Spinal cord (tissue), 10 donors: ENCODE measurements around the gene CD3E. TPM values are rescaled to one million over a fixed set of nuclear protein-coding genes. Genes with fewer than 3 reads are reported as not detected.

Experiments used
- DNase-seq, 6 donors: peaks; one replicate each; pipeline versions ENCODE4 v3.0.0 to v3.0.0-alpha.2; 2013 to 2015; ENCODE audit warnings: low spot score in 6 of 6, low read depth in 4 of 6
- H3K27ac ChIP-seq: one replicate; pipeline ENCODE4 v1.5.1; 2013; ENCODE audit warnings: low read depth, low read length, control low read depth
- H3K27me3 ChIP-seq: one replicate; pipeline ENCODE4 v1.6.1; 2013; ENCODE audit warnings: low read length; ENCODE audit not compliant: control insufficient read depth, insufficient read depth
- H3K36me3 ChIP-seq: one replicate; pipeline ENCODE4 v1.6.1; 2013; ENCODE audit warnings: low read length; ENCODE audit not compliant: control insufficient read depth, insufficient read depth
- H3K4me1 ChIP-seq: one replicate; pipeline ENCODE4 v1.6.1; 2013; ENCODE audit warnings: low read length; ENCODE audit not compliant: control insufficient read depth, insufficient read depth
- H3K4me3 ChIP-seq: one replicate; pipeline ENCODE4 v1.5.1; 2013; ENCODE audit warnings: low read depth, low read length, control low read depth
- H3K9me3 ChIP-seq: one replicate; pipeline ENCODE4 v1.6.1; 2013; ENCODE audit warnings: low read length; ENCODE audit not compliant: control insufficient read depth, insufficient read depth
- WGBS: methylation state at CpG from one replicate; pipeline ENCODE4 v1.1.5; 2013; ENCODE audit warnings: missing lambda C conversion rate; ENCODE audit not compliant: insufficient coverage; 5-methylcytosine and 5-hydroxymethylcytosine counted together
- polyA plus RNA-seq, 2 donors: library from polyadenylated mRNA; unstranded; fragments of 120-200 nt; gene quantifications; one replicate each; pipeline ENCODE4 v1.2.1, GENCODE V29; 2013; ENCODE audit not compliant: insufficient read length in 2 of 2
- small RNA-seq: library from RNA; depleted of rRNA; stranded (forward); fragments of <200 nt; gene quantifications from one replicate; pipeline ENCODE3, GENCODE V24; 2014; ENCODE audit warnings: low replicate concordance
- total RNA-seq, 2 donors: library from RNA; depleted of rRNA in 1 of 2; stranded (reverse); fragments of 120-200 nt in 1 of 2; fragments of >200 nt in 1 of 2; gene quantifications; one replicate each; pipeline versions ENCODE4 v1.2.3 to v1.2.4, GENCODE V29; 2013 to 2014
- donor health status: healthy.

The CD3E gene
- total and polyA plus RNA-seq, 4 donors = 0.20 TPM; not detected in 3

DNA sequence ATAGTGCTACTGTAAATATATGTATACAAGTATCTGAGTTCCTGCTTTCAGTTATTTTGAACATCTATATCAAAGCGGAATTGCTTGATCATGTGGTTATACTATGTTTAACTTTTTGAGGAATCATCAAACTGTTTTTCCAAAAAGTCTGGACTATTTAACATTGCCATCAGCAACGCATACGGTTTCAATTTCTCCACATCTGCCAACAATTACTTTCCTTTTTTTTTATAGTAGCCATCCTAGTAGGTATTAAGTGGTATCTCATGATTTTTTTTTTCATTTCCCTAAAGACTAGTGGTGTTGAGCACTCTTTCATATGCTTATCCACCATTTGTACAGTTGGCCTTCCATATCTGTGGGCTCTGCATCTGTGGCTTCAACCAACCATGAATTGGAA is 53.5 kb downstream of the CD3E start:
- Histone ChIP-seq H3K4me3 (no peak overlapping the region), H3K4me1 (peaks cover 9% of the 10 kb centered on the region), H3K27ac (no peak overlapping the region), H3K27me3 (no peaks in the 10 kb centered on the region), H3K9me3 (no peaks in the 10 kb centered on the region), H3K36me3 (no peaks in the 10 kb centered on the region)
- no peak for DNase-seq
- WGBS = no CpG with 5 or more reads among the region's 3 CpGs

DNA sequence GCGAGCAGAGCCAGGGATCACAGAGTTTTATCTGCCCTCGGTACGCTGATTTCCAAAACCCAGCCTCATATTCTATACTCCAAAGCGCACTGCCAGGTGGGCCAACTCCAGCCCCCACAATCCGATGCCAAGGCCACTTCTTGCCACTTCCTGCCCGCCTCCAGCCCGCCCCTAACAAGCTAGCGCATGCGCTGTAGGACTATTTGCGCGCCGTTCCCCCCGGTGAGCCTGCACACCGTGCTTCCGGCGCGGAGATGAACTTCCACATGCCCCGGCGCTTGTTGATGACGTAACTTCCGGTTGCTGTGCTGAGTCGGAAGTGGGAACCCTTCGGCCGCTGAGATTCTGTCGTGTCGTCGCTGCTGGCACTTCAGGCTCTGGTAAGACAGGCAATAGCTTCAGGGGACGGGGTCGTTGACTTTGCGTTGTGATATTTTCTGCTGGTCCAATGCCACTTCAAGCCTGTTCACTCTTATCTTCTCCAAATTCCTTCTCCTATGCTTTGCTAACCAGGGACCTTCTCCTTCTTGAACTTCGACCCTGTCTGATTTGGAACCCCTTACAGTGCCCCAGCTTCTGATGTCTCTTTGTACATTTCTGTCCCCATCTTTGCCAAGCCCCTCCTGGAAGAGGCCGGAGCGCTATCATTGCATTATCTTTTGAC is 54.9 kb downstream of the CD3E start, which contains the start of gene UBE4A:
TSS of gene UBE4A (plus strand) at position 306 of the 664 bp plus-strand sequence. CDS start 5,481 bp downstream, outside the sequence.
- DNase-seq = peak; percentile 87 to 99 (median 95)
- H3K27me3 ChIP-seq = no peaks in the 10 kb centered on the region
- H3K4me1 ChIP-seq = peaks cover 9% of the 10 kb centered on the region
- WGBS = under 1% methylated on average over 31 of the region's 33 CpGs
- peak within 1 kb of the TSS; percentile 62 for H3K27ac ChIP-seq
- H3K9me3 ChIP-seq = no peaks in the 10 kb centered on the region
- H3K36me3 ChIP-seq = peaks cover 3% of the 10 kb centered on the region
- peak within 1 kb of the TSS; percentile 95 for H3K4me3 ChIP-seq

DNA sequence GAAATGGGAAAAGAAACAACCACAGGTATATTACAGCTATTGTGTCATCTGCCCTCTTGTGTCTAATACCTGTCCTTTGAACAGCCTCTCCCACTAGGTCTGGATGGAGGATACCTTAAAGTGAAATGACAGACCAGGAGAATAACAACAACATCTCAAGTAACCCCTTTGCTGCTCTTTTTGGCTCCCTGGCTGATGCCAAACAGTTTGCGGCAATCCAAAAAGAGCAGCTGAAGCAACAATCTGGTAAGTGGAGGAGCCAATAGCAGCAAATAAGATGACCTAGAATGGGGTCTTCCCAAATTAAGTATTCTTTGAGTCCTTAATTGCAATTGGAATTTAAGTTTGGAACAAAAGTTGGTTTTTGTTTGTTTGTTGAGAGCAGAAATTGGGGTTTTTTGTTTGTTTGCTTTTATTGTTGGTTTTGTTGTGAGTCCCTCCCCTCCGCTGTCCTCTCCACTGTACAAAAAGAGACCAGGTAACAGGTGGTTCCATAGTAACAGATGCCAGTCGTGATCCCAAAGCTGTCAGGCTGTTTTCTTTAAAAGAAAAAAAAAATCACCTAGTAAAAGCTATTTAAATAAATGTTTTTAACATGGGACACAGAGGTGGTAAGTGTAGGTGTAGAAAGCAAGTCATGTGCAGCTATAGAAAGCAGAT is 60.6 kb downstream of the CD3E start:
- Histone ChIP-seq H3K36me3 (peaks cover 15% of the 10 kb centered on the region), H3K4me3 (no peak overlapping the region), H3K9me3 (no peaks in the 10 kb centered on the region), H3K4me1 (no peaks in the 10 kb centered on the region), H3K27me3 (no peaks in the 10 kb centered on the region), H3K27ac (no peak overlapping the region)
- no CpG with 5 or more reads among the region's 3 CpGs for WGBS
- DNase-seq = no peak

Small RNA genes lying within 50 kb of the gene (small RNA-seq; reads per million reads assigned to genes)
- not detected for gene AP001582.1

Other genes starting within 250 kb of the CD3E start
- under 1 TPM in 1 of 2 donors, not detected in 1; 0.30 TPM for gene TMPRSS4, start 227.7 kb upstream of the CD3E start, total RNA-seq
- under 1 TPM; 0.26 to 0.70 TPM for gene TMPRSS4, start 227.7 kb upstream of the CD3E start, polyA plus RNA-seq
- gene SMIM35, start 217.8 kb upstream of the CD3E start, total RNA-seq = under 1 TPM; 0.06 to 0.10 TPM
- under 1 TPM in 1 of 2 donors, not detected in 1; 0.20 TPM for gene SMIM35, start 217.8 kb upstream of the CD3E start, polyA plus RNA-seq
- 10 to 100 TPM; 12.5 to 30.5 TPM for gene SCN4B, start 151.9 kb upstream of the CD3E start, total RNA-seq
- 10 to 100 TPM; 30.7 to 31.2 TPM for gene SCN4B, start 151.9 kb upstream of the CD3E start, polyA plus RNA-seq
- gene SCN2B, start 128.1 kb upstream of the CD3E start, total RNA-seq = 10 to 100 TPM; 12.6 to 24.6 TPM
- 10 to 100 TPM; 12.6 to 16.2 TPM for gene SCN2B, start 128.1 kb upstream of the CD3E start, polyA plus RNA-seq
- gene JAML, start 79.7 kb upstream of the CD3E start, total RNA-seq = 1 to 10 TPM; 8.9 to 9.2 TPM
- 1 to 10 TPM in 1 of 2 donors, under 1 TPM in 1; 0.52 to 1.5 TPM for gene JAML, start 79.7 kb upstream of the CD3E start, polyA plus RNA-seq
- gene MPZL3, start 52.4 kb upstream of the CD3E start, total RNA-seq = 1 to 10 TPM; 4.2 to 5.8 TPM
- 1 to 10 TPM; 1.4 to 1.6 TPM for gene MPZL3, start 52.4 kb upstream of the CD3E start, polyA plus RNA-seq
- gene MPZL2, start 40.4 kb upstream of the CD3E start, total RNA-seq = 10 to 100 TPM; 19.5 to 50.6 TPM
- 10 to 100 TPM in 1 of 2 donors, 1 to 10 TPM in 1; 2.0 to 13.3 TPM for gene MPZL2, start 40.4 kb upstream of the CD3E start, polyA plus RNA-seq
- gene CD3D, start 38.0 kb downstream of the CD3E start, total RNA-seq = not detected
- gene CD3D, start 38.0 kb downstream of the CD3E start, polyA plus RNA-seq = not detected
- gene CD3G, start 39.6 kb downstream of the CD3E start, total RNA-seq = under 1 TPM; 0.17 to 0.20 TPM
- under 1 TPM; 0.27 to 0.50 TPM for gene CD3G, start 39.6 kb downstream of the CD3E start, polyA plus RNA-seq
- 10 to 100 TPM; 56.9 to 62.8 TPM for gene UBE4A, start 54.9 kb downstream of the CD3E start, total RNA-seq
- gene UBE4A, start 54.9 kb downstream of the CD3E start, polyA plus RNA-seq = 10 to 100 TPM; 32.0 to 43.8 TPM
- 100 to 1,000 TPM in 1 of 2 donors, 10 to 100 TPM in 1; 47.1 to 278 TPM for gene ATP5MG, start 96.9 kb downstream of the CD3E start, total RNA-seq
- gene ATP5MG, start 96.9 kb downstream of the CD3E start, polyA plus RNA-seq = 100 to 1,000 TPM; 381 to 398 TPM
- gene KMT2A, start 131.8 kb downstream of the CD3E start, total RNA-seq = 10 to 100 TPM; 45.6 to 66.8 TPM
- gene KMT2A, start 131.8 kb downstream of the CD3E start, polyA plus RNA-seq = 10 to 100 TPM; 44.6 to 45.5 TPM
- 1 to 10 TPM in 1 of 2 donors, under 1 TPM in 1; 0.99 to 1.6 TPM for gene TTC36, start 222.7 kb downstream of the CD3E start, total RNA-seq
- 1 to 10 TPM; 3.3 to 3.5 TPM for gene TTC36, start 222.7 kb downstream of the CD3E start, polyA plus RNA-seq
- gene TMEM25, start 226.5 kb downstream of the CD3E start, total RNA-seq = 10 to 100 TPM; 20.9 to 29.4 TPM
- gene TMEM25, start 226.5 kb downstream of the CD3E start, polyA plus RNA-seq = 10 to 100 TPM; 43.2 to 59.5 TPM